ENCODE results near the gene ZCWPW2.

ZCWPW2 gene

GRCh38 chr3:28575100-28575745 is 226.7 kb downstream of the ZCWPW2 start:
- DNase-seq (ENCODE audit: low read depth in 2 of 3, low spot score in 1 of 3), result no peak

Data from stimulated activated CD4-positive, alpha-beta T cell treated with anti-CD3 and anti-CD28 coated beads, Interleukin-12 subunit alpha, Interleukin-12 subunit beta, amount 100 ng/mL, for 48 hours (primary cell).